Kidney (tissue), 2 donors: ENCODE measurements around the gene TMSB15B. TPM values are rescaled to one million over a fixed set of nuclear protein-coding genes. Genes with fewer than 3 reads are reported as not detected.

ENCODE experiments used
- polyA plus RNA-seq: library from polyadenylated mRNA; stranded (reverse); fragments of 350-450 nt; fragmentation: Illumina TruSeq; extraction: RNeasy Lipid Tissue Mini Kit (QIAGEN cat#74804); gene quantifications from one replicate; pipeline ENCODE4 v1.2.3, GENCODE V29; 2014; ENCODE audit warnings: low read depth, low replicate concordance; ENCODE audit not compliant: insufficient read depth
- total RNA-seq: library from RNA; stranded (reverse); fragmentation: NEBNext Ultra II Directional; extraction: Animal tissue kit (Norgen Biotek cat#: 25700); gene quantifications from one replicate; pipeline ENCODE4 v1.2.1, GENCODE V29; 2021
- donor health status: DM: yes; HTN: yes; CAD: no.

The TMSB15B gene
- total and polyA plus RNA-seq, 2 donors from 2014 or later = 1.7 to 2.0 TPM

Other genes with a start within 250 kb of the TMSB15B start
- gene PLP1, start 185.8 kb upstream of the TMSB15B start, total RNA-seq = 2.4 TPM
- 1.1 TPM for gene PLP1, start 185.8 kb upstream of the TMSB15B start, polyA plus RNA-seq
- 1.1 TPM for gene RAB9B, start 130.4 kb upstream of the TMSB15B start, total RNA-seq
- gene RAB9B, start 130.4 kb upstream of the TMSB15B start, polyA plus RNA-seq = 0.26 TPM
- not detected for gene H2BW1, start 51.1 kb downstream of the TMSB15B start, total RNA-seq
- not detected for gene H2BW1, start 51.1 kb downstream of the TMSB15B start, polyA plus RNA-seq
- not detected for gene H2BW2, start 77.3 kb downstream of the TMSB15B start, total RNA-seq
- not detected for gene H2BW2, start 77.3 kb downstream of the TMSB15B start, polyA plus RNA-seq
- gene TMSB15C, start 113.6 kb downstream of the TMSB15B start, total RNA-seq = 1.5 TPM
- gene TMSB15C, start 113.6 kb downstream of the TMSB15B start, polyA plus RNA-seq = 0.28 TPM
- gene ZCCHC18, start 149.9 kb downstream of the TMSB15B start, total RNA-seq = 0.79 TPM
- 3.3 TPM for gene ZCCHC18, start 149.9 kb downstream of the TMSB15B start, polyA plus RNA-seq
- gene SLC25A53, start 194.4 kb downstream of the TMSB15B start, total RNA-seq = 12.1 TPM
- 5.0 TPM for gene SLC25A53, start 194.4 kb downstream of the TMSB15B start, polyA plus RNA-seq
- gene FAM199X, start 203.8 kb downstream of the TMSB15B start, total RNA-seq = 37.4 TPM
- gene FAM199X, start 203.8 kb downstream of the TMSB15B start, polyA plus RNA-seq = 12.6 TPM